ENCODE measurements around the gene PTPN23.

DNA sequence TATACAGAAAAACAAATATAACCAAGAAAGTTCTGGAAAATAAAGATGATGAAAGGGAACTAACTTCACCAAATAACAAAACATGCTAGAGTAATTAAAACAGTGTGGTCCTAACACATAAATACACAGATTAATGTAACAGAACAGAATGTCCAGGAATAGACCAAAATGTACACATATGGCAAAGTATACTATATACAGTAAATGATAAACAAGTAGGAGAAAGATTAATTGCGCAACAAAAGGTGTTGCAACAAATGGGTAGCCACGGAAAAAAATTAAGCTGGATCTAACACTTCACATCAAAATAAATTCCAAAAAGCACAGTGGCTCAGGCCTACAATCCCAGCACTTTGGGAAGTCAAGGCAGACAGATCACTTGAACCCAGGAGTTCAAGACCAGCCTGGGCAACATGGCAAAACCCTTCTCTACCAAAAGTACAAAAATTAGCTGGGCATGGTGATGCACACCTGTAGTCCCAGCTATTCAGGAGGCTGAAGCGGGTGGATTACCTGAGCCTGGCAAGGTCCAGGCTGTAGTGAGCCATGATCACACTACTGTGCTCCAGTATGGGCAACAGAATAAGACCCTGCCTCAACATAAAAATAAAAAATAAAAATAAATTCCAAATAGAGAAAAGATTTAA is 75.1 kb downstream of the PTPN23 start:
- TF ChIP-seq POLR2AphosphoS5 (IDR thresholded peaks at IDR 0.05) = no peak
- TF ChIP-seq, protein P1, sequence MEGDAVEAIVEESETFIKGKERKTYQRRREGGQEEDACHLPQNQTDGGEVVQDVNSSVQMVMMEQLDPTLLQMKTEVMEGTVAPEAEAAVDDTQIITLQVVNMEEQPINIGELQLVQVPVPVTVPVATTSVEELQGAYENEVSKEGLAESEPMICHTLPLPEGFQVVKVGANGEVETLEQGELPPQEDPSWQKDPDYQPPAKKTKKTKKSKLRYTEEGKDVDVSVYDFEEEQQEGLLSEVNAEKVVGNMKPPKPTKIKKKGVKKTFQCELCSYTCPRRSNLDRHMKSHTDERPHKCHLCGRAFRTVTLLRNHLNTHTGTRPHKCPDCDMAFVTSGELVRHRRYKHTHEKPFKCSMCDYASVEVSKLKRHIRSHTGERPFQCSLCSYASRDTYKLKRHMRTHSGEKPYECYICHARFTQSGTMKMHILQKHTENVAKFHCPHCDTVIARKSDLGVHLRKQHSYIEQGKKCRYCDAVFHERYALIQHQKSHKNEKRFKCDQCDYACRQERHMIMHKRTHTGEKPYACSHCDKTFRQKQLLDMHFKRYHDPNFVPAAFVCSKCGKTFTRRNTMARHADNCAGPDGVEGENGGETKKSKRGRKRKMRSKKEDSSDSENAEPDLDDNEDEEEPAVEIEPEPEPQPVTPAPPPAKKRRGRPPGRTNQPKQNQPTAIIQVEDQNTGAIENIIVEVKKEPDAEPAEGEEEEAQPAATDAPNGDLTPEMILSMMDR (IDR thresholded peaks at IDR 0.05) = no peak

All from breast epithelium (tissue), 3 donors.